ENCODE measurements around the gene KIF3A. TPM values are rescaled to one million over a fixed set of nuclear protein-coding genes. Genes with fewer than 3 reads are reported as not detected.

Gene KIF3A
- total RNA-seq, 1 donor from 2014 or later = 15.5 TPM

- no peak for DNase-seq (ENCODE audit: low spot score)
Observed at GRCh38 chr5:132677682-132678400, 59.5 kb downstream of the KIF3A start.

GRCh38 chr5:132677191-132677590 lies 60.2 kb downstream of the KIF3A start:
- peak; percentile 75 for DNase-seq (ENCODE audit: low spot score)

- DNase-seq (ENCODE audit: low spot score) = no peak
Observed at GRCh38 chr5:132675936-132676689, 61.2 kb downstream of the KIF3A start.

- no peak for DNase-seq (ENCODE audit: low spot score)
Observed at GRCh38 chr5:132674671-132675506, 62.5 kb downstream of the KIF3A start.

- no peak for DNase-seq (ENCODE audit: low spot score)
Observed at GRCh38 chr5:132673939-132674630, 63.3 kb downstream of the KIF3A start, which contains the start of gene IL4. Gene IL4, plus strand, starts transcription at chr5:132673989. Its CDS starts 62 bp downstream, at chr5:132674051.

GRCh38 chr5:132673488-132673887 lies 63.9 kb downstream of the KIF3A start:
- no peak for DNase-seq (ENCODE audit: low spot score)

- no peak for DNase-seq (ENCODE audit: low spot score)
Observed at GRCh38 chr5:132671000-132671399, 66.3 kb downstream of the KIF3A start.

- no peak for DNase-seq (ENCODE audit: low spot score)
Observed at GRCh38 chr5:132669966-132670882, 67.1 kb downstream of the KIF3A start.

- DNase-seq (ENCODE audit: low spot score) = no peak
Observed at GRCh38 chr5:132669455-132669820, 67.9 kb downstream of the KIF3A start.

- no peak for DNase-seq (ENCODE audit: low spot score)
Observed at GRCh38 chr5:132668706-132669454, 68.5 kb downstream of the KIF3A start.

GRCh38 chr5:132667761-132668705 lies 69.3 kb downstream of the KIF3A start:
- no peak for DNase-seq (ENCODE audit: low spot score)

GRCh38 chr5:132667309-132667708 lies 70.0 kb downstream of the KIF3A start:
- no peak for DNase-seq (ENCODE audit: low spot score)

- no peak for DNase-seq (ENCODE audit: low spot score)
Observed at GRCh38 chr5:132666310-132667123, 70.8 kb downstream of the KIF3A start.

- no peak for DNase-seq (ENCODE audit: low spot score)
Observed at GRCh38 chr5:132665574-132666080, 71.7 kb downstream of the KIF3A start.

GRCh38 chr5:132664696-132665209 lies 72.6 kb downstream of the KIF3A start:
- no peak for DNase-seq (ENCODE audit: low spot score)

GRCh38 chr5:132663771-132664695 lies 73.3 kb downstream of the KIF3A start:
- DNase-seq (ENCODE audit: low spot score) = no peak

Measured in mucosa of gallbladder (tissue), 1 donor.